Esophagus muscularis mucosa (tissue), 4 donors: Measurements from ENCODE around the gene VIL1. TPM values are rescaled to one million over a fixed set of nuclear protein-coding genes. Genes with fewer than 3 reads are reported as not detected.

Experiments used
- DNase-seq: peaks from one replicate; pipeline ENCODE4 v3.0.0-alpha.2; 2017; ENCODE audit errors: extremely low spot score
- H3K27ac ChIP-seq, 4 donors: fragments of 200-600 bp; sonication (generic); replicated peaks in 1 of 4; 1 replicate in 3 of 4; 2 replicates in 1 of 4; pipeline ENCODE4 v1.5.1; 2016 to 2019; ENCODE audit warnings: mild to moderate bottlenecking in 1 of 4
- H3K27me3 ChIP-seq, 4 donors: fragments of 200-600 bp; sonication (generic); one replicate each; pipeline versions ENCODE4 v1.5.1 to v1.6.0; 2016 to 2019
- H3K36me3 ChIP-seq, 4 donors: fragments of 200-600 bp; sonication (generic); one replicate each; pipeline ENCODE4 v1.5.1; 2016 to 2019
- H3K4me1 ChIP-seq, 4 donors: fragments of 200-600 bp; sonication (generic); one replicate each; pipeline ENCODE4 v1.5.1; 2016 to 2019
- H3K4me3 ChIP-seq, 4 donors: fragments of 200-600 bp; sonication (generic); 1 replicate in 2 of 4; 2 replicates in 2 of 4; pipeline ENCODE4 v1.5.1; 2016 to 2019; ENCODE audit warnings: mild to moderate bottlenecking in 4 of 4, moderate library complexity in 1 of 4
- H3K9me3 ChIP-seq, 4 donors: fragments of 200-600 bp; sonication (generic); 1 replicate in 3 of 4; 2 replicates in 1 of 4; pipeline ENCODE4 v1.5.1; 2016 to 2019
- EP300 ChIP-seq: sonication (generic); formaldehyde crosslinking; IDR thresholded peaks from one replicate; pipeline ENCODE4 v1.6.1; 2017; ENCODE audit warnings: antibody characterized with exemption
- POLR2A ChIP-seq: fragments of 450-650 bp; IDR thresholded peaks from one replicate; pipeline ENCODE4 v1.6.1; 2017; ENCODE audit warnings: antibody characterized with exemption, moderate library complexity, mild to moderate bottlenecking, low read depth
- POLR2AphosphoS5 ChIP-seq, 2 donors: sonication (generic); formaldehyde crosslinking; IDR thresholded peaks; one replicate each; pipeline ENCODE4 v1.6.1; 2017; ENCODE audit warnings: antibody characterized with exemption in 2 of 2
- WGBS: methylation state at CpG from one replicate; pipeline ENCODE4 v1.1.5; 2018; 5-methylcytosine and 5-hydroxymethylcytosine counted together
- intact Hi-C: fragments of 100-400 bp; cut with DNase I; formaldehyde crosslinking; loops from one replicate; pipeline ENCODE4 v1.15.1; 2023
- total RNA-seq, 4 donors: library from RNA; depleted of rRNA; stranded (reverse); fragments of >200 nt; gene quantifications; one replicate each; pipeline versions ENCODE4 v1.1.0 to v1.2.1, GENCODE V29; 2016
- TF ChIP-seq, protein P1 (sequence below), 3 experiments: fragments of 200-600 bp in 2 of 3; fragments of 450-650 bp in 1 of 3; sonication (generic) in 2 of 3; IDR thresholded peaks; one replicate each; pipeline ENCODE4 v1.5.1; 2017 to 2019; ENCODE audit warnings: antibody characterized with exemption in 3 of 3, mild to moderate bottlenecking in 2 of 3, moderate library complexity in 1 of 3

The VIL1 gene
- total RNA-seq, 4 donors from 2014 or later: 0.86 TPM; not detected in 3

- Histone ChIP-seq H3K27me3 (no peaks in the 10 kb centered on the region), H3K27ac (no peak overlapping the region), H3K9me3 (no peaks in the 10 kb centered on the region), H3K36me3 (peaks cover 4 to 52% (median 32%) of the 10 kb centered on the region in 4 donors), H3K4me1 (peaks cover 0 to 3% (median 0%) of the 10 kb centered on the region in 4 donors), H3K4me3 (no peak overlapping the region)
- no peak for TF ChIP-seq POLR2AphosphoS5 (IDR thresholded peaks at IDR 0.05)
- TF ChIP-seq EP300: no peak
- TF ChIP-seq POLR2A: no peak
- TF ChIP-seq, protein P1, sequence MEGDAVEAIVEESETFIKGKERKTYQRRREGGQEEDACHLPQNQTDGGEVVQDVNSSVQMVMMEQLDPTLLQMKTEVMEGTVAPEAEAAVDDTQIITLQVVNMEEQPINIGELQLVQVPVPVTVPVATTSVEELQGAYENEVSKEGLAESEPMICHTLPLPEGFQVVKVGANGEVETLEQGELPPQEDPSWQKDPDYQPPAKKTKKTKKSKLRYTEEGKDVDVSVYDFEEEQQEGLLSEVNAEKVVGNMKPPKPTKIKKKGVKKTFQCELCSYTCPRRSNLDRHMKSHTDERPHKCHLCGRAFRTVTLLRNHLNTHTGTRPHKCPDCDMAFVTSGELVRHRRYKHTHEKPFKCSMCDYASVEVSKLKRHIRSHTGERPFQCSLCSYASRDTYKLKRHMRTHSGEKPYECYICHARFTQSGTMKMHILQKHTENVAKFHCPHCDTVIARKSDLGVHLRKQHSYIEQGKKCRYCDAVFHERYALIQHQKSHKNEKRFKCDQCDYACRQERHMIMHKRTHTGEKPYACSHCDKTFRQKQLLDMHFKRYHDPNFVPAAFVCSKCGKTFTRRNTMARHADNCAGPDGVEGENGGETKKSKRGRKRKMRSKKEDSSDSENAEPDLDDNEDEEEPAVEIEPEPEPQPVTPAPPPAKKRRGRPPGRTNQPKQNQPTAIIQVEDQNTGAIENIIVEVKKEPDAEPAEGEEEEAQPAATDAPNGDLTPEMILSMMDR (IDR thresholded peaks at IDR 0.05): no peak
- DNase-seq: no peak
- intact Hi-C loops: no loop called here
- 98% methylated on average over 5 of the region's 6 CpGs for WGBS
These were observed 27.6 kb downstream of the VIL1 start for GRCh38 chr2:218446547-218446946.

DNA sequence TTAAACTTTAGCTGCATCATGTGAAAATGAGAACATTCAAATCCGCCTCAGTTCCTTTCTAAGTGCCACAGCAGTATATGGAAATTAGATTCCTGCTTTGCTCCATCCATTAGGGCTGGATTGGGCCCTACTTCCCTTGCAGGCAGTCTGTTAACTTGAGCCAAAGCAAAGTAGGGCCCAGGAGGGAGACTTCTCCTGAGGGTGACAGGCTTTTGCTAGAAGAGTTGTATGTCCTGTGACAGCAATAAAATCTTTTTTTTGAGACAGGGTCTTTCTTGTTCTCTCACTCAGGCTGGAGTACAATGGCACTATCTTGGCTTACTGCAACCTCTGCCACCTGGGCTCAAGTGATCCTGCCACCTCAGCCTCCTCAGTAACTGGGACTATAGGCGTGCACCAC is 28.1 kb downstream of the VIL1 start:
- no peak for TF ChIP-seq EP300
- no peak for TF ChIP-seq POLR2A
- no peak for TF ChIP-seq POLR2AphosphoS5 (IDR thresholded peaks at IDR 0.05)
- TF ChIP-seq, protein P1 (IDR thresholded peaks at IDR 0.05): no peak
- Histone ChIP-seq H3K36me3 (peaks cover 4 to 52% (median 32%) of the 10 kb centered on the region in 4 donors), H3K27ac (no peak overlapping the region), H3K4me1 (peaks cover 0 to 3% (median 0%) of the 10 kb centered on the region in 4 donors), H3K9me3 (no peaks in the 10 kb centered on the region), H3K4me3 (no peak overlapping the region), H3K27me3 (no peaks in the 10 kb centered on the region)
- intact Hi-C loops: no loop called here
- DNase-seq: no peak
- 100% methylated on average over 2 of the region's 2 CpGs for WGBS

DNA sequence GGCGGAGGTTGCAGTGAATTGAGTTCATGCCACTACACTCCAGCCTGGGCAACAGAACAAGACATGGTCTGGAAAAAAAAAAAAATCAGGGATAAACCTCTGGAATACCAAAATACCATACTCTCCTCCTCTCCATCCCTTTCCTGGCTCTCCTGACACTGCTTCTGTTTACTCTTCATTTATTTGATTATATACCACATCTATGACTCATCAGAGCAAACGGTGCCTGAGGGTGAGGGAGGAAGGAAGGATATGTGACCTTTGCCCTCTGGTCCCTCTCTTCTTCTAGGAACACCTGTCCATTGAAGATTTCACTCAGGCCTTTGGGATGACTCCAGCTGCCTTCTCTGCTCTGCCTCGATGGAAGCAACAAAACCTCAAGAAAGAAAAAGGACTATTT is 30.0 kb downstream of the VIL1 start:
- WGBS: 57% methylated on average over 3 of the region's 3 CpGs
- TF ChIP-seq, protein P1 (IDR thresholded peaks at IDR 0.05): no peak
- TF ChIP-seq EP300: no peak
- no peak for TF ChIP-seq POLR2AphosphoS5 (IDR thresholded peaks at IDR 0.05)
- no peak for TF ChIP-seq POLR2A
- no peak overlapping the region for H3K27ac ChIP-seq
- no peak for DNase-seq
- no peaks in the 10 kb centered on the region for H3K27me3 ChIP-seq
- no peak overlapping the region for H3K4me3 ChIP-seq
- intact Hi-C loops: no loop called here
- H3K9me3 ChIP-seq: no peaks in the 10 kb centered on the region
- peaks cover 0 to 3% (median 0%) of the 10 kb centered on the region in 4 donors for H3K4me1 ChIP-seq
- H3K36me3 ChIP-seq: peaks cover 6 to 63% (median 40%) of the 10 kb centered on the region in 4 donors

DNA sequence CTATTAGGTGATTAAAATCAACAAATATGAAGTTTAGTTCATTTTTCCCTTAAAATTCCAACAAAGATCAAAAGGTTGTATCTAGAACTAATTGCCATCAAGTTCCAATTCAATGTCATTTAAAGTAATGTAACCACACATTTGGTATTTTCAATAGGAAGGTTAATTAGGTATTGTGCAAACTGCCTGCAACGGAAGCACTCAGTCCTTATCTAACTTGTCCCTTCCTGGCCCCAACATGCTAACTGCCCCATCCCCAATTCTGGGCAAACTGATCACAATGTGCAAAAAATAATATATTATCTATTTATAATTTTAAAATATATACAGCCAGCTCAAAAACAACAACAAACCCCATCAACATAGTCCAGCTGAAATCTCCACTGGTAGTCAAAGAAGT is 33.2 kb downstream of the VIL1 start:
- 85% methylated on average over 1 of the region's 1 CpG for WGBS
- Histone ChIP-seq H3K9me3 (no peaks in the 10 kb centered on the region), H3K36me3 (peaks cover 25 to 77% (median 65%) of the 10 kb centered on the region in 4 donors), H3K27ac (no peak overlapping the region), H3K27me3 (no peaks in the 10 kb centered on the region), H3K4me3 (no peak overlapping the region), H3K4me1 (peaks cover 0 to 3% (median 0%) of the 10 kb centered on the region in 4 donors)
- no peak for DNase-seq
- TF ChIP-seq EP300 (no peak), POLR2AphosphoS5 (IDR thresholded peaks at IDR 0.05) (no peak), POLR2A (no peak)
- TF ChIP-seq, protein P1 (IDR thresholded peaks at IDR 0.05): no peak
- intact Hi-C loops: no loop called here

DNA sequence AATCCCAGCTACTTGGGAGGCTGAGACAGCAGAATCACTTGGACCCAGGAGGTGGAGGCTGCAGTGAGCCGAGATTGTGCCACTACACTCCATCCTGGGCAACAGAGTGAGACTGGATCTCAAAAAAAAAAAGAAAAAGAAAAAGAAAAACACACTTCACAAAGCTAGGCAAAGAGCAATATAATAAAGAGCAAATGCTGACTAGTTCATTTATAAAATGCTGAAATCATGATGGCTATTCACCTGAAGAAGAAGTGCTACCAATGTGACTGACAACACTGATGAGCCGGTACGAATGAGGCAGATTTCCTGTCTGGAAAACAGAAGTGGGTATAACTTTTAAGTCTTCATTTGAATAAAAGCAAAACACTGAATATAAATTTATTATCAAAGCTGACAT is 37.9 kb downstream of the VIL1 start:
- TF ChIP-seq POLR2A (no peak), EP300 (no peak), POLR2AphosphoS5 (IDR thresholded peaks at IDR 0.05) (no peak)
- TF ChIP-seq, protein P1 (IDR thresholded peaks at IDR 0.05): no peak
- WGBS: 91% methylated on average over 3 of the region's 3 CpGs
- DNase-seq: no peak
- Histone ChIP-seq H3K9me3 (no peaks in the 10 kb centered on the region), H3K36me3 (peaks cover 28 to 73% (median 51%) of the 10 kb centered on the region in 4 donors), H3K4me1 (no peaks in the 10 kb centered on the region), H3K27ac (no peak overlapping the region), H3K4me3 (no peak overlapping the region), H3K27me3 (no peaks in the 10 kb centered on the region)
- intact Hi-C loops: no loop called here
